ENCODE data around the gene PIM2. TPM values are rescaled to one million over a fixed set of nuclear protein-coding genes. Genes with fewer than 3 reads are reported as not detected.
"Not testable (repeated sequence)": the region's sequence is repeated elsewhere in the genome, so short reads cannot be mapped to it uniquely, and the experiment has no call there.

PIM2 gene
- polyA plus RNA-seq, 4 donors, result 5.8 to 9.2 (median 6.7) TPM

- DNase-seq (ENCODE audit: low read depth in 4 of 4, low spot score in 3 of 4), result not testable (repeated sequence)
Observed at GRCh38 chrX:48886586-48886985, 32.2 kb downstream of the PIM2 start.

- DNase-seq (ENCODE audit: low read depth in 4 of 4, low spot score in 3 of 4), result no peak
Observed at GRCh38 chrX:48883729-48884128, 35.1 kb downstream of the PIM2 start.

- DNase-seq (ENCODE audit: low read depth in 4 of 4, low spot score in 3 of 4), result not testable (repeated sequence)
Observed at GRCh38 chrX:48876944-48877343, 41.9 kb downstream of the PIM2 start.

- DNase-seq (ENCODE audit: low read depth in 4 of 4, low spot score in 3 of 4), result not testable (repeated sequence)
Observed at GRCh38 chrX:48872017-48872416, 46.8 kb downstream of the PIM2 start.

GRCh38 chrX:48864210-48864609 lies 54.6 kb downstream of the PIM2 start:
- no peak for DNase-seq (ENCODE audit: low read depth in 4 of 4, low spot score in 3 of 4)

Other genes starting within 250 kb of the PIM2 start
- gene WAS, start 235.2 kb downstream of the PIM2 start, polyA plus RNA-seq (ENCODE audit: insufficient read length in 4 of 4), result 1 to 10 TPM; 2.8 to 4.0 (median 3.4) TPM
- gene SUV39H1, start 222.3 kb downstream of the PIM2 start, polyA plus RNA-seq (ENCODE audit: insufficient read length in 4 of 4), result 1 to 10 TPM; 4.7 to 7.8 (median 5.9) TPM
- gene GLOD5, start 157.3 kb downstream of the PIM2 start, polyA plus RNA-seq (ENCODE audit: insufficient read length in 4 of 4), result 1 to 10 TPM in 3 of 4 donors, not detected in 1; 1.6 to 1.7 (median 1.6) TPM
- 1 to 10 TPM in 1 of 4 donors, under 1 TPM in 3; 0.26 to 2.4 (median 0.55) TPM for gene GATA1, start 132.4 kb downstream of the PIM2 start, polyA plus RNA-seq (ENCODE audit: insufficient read length in 4 of 4)
- 100 to 1,000 TPM; 123 to 209 (median 159) TPM for gene HDAC6, start 117.0 kb downstream of the PIM2 start, polyA plus RNA-seq (ENCODE audit: insufficient read length in 4 of 4)
- gene ERAS, start 92.5 kb downstream of the PIM2 start, polyA plus RNA-seq (ENCODE audit: insufficient read length in 4 of 4), result under 1 TPM in 2 of 4 donors, not detected in 2; 0.18 to 0.43 TPM
- gene PCSK1N, start 83.4 kb downstream of the PIM2 start, polyA plus RNA-seq (ENCODE audit: insufficient read length in 4 of 4), result 10 to 100 TPM in 1 of 4 donors, 1 to 10 TPM in 3; 4.4 to 16.8 (median 5.4) TPM
- gene TIMM17B, start 21.3 kb downstream of the PIM2 start, polyA plus RNA-seq (ENCODE audit: insufficient read length in 4 of 4), result 10 to 100 TPM; 24.8 to 57.6 (median 34.0) TPM
- gene PQBP1, start 21.1 kb downstream of the PIM2 start, polyA plus RNA-seq (ENCODE audit: insufficient read length in 4 of 4), result 10 to 100 TPM; 60.6 to 86.0 (median 71.9) TPM
- gene SLC35A2, start 7.4 kb downstream of the PIM2 start, polyA plus RNA-seq (ENCODE audit: insufficient read length in 4 of 4), result 10 to 100 TPM; 22.3 to 33.7 (median 30.2) TPM
- 10 to 100 TPM; 59.8 to 67.2 (median 63.9) TPM for gene OTUD5, start 38.6 kb upstream of the PIM2 start, polyA plus RNA-seq (ENCODE audit: insufficient read length in 4 of 4)
- gene KCND1, start 52.8 kb upstream of the PIM2 start, polyA plus RNA-seq (ENCODE audit: insufficient read length in 4 of 4), result 1 to 10 TPM; 2.7 to 6.6 (median 3.5) TPM
- gene GRIPAP1, start 83.2 kb upstream of the PIM2 start, polyA plus RNA-seq (ENCODE audit: insufficient read length in 4 of 4), result 10 to 100 TPM; 40.3 to 72.8 (median 55.5) TPM
- gene TFE3, start 124.3 kb upstream of the PIM2 start, polyA plus RNA-seq (ENCODE audit: insufficient read length in 4 of 4), result 10 to 100 TPM; 26.8 to 38.4 (median 34.1) TPM
- 10 to 100 TPM in 3 of 4 donors, 1 to 10 TPM in 1; 9.5 to 16.5 (median 11.1) TPM for gene CCDC120, start 140.0 kb upstream of the PIM2 start, polyA plus RNA-seq (ENCODE audit: insufficient read length in 4 of 4)
- gene PRAF2, start 155.0 kb upstream of the PIM2 start, polyA plus RNA-seq (ENCODE audit: insufficient read length in 4 of 4), result 10 to 100 TPM; 37.7 to 54.3 (median 42.0) TPM
- 10 to 100 TPM; 48.4 to 61.6 (median 55.6) TPM for gene WDR45, start 160.9 kb upstream of the PIM2 start, polyA plus RNA-seq (ENCODE audit: insufficient read length in 4 of 4)
- 10 to 100 TPM; 20.5 to 25.1 (median 23.1) TPM for gene GPKOW, start 204.7 kb upstream of the PIM2 start, polyA plus RNA-seq (ENCODE audit: insufficient read length in 4 of 4)
- gene MAGIX, start 243.7 kb upstream of the PIM2 start, polyA plus RNA-seq (ENCODE audit: insufficient read length in 4 of 4), result 1 to 10 TPM; 3.5 to 8.5 (median 4.0) TPM

All from left renal pelvis (tissue), 4 donors.